T-helper 9 cell (primary cell): ENCODE data around the gene MMP28.

ENCODE experiments used
- DNase-seq: peaks from one replicate; pipeline ENCODE4 v3.0.0-alpha.2; 2020

MMP28 gene

GRCh38 chr17:35716897-35717465 is 78.5 kb downstream of the MMP28 start:
- DNase-seq, result no peak

GRCh38 chr17:35716173-35716572 is 79.3 kb downstream of the MMP28 start:
- DNase-seq, result no peak
